ENCODE data around the gene GATD1.
A peak's percentile ranks its signal among the peaks of the same experiment; 100 is the strongest.
"Not testable (repeated sequence)": the region's sequence is repeated elsewhere in the genome, so short reads cannot be mapped to it uniquely, and the experiment has no call there.

The GATD1 gene

DNA sequence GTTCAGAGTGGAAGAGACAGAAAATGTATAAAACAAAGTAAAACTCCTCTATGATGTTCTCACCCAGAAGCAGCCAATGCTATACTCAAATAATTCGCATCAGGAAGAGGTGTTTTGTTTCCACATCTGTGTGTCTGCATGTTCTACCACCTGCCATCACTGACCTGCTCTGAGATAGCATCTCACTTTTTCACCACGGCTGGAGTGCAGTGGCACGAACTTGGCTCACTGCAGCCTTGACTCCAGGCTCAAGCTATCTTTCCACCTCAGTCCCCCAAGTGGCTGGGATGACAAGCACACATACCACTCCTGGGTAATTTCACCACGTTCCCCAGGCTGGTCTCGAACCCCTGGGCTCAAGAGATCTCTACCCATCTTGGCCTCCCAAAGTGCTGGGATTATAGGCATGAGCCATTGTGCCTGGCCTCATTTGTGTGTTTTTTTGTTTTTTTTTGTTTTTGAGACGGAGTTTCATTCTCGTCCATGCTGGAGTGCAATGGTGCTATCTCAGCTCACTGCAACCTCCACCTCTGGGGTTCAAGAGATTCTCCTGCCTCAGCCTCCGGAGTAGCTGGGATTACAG is 15.7 kb downstream of the GATD1 start:
- no peak for DNase-seq

DNA sequence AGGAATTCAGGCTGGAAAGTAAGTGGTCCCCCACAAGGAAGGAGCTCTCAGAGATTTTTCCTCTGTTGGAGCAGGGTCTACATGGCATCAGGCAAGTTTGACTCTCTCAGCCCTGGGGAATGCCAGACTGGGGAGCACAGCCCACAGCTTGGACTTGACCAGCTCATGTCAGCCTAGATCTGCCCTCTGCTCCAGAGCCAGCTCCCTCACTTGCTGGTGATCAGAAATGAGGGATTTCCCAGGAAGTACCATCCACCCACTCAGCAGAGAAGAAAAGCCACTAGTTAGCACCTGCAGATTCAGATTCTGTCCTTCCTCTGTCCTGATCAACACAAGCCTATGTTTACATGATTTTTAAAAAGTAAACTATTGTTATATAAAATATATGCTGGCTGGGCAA is 17.1 kb downstream of the GATD1 start:
- DNase-seq = no peak

DNA sequence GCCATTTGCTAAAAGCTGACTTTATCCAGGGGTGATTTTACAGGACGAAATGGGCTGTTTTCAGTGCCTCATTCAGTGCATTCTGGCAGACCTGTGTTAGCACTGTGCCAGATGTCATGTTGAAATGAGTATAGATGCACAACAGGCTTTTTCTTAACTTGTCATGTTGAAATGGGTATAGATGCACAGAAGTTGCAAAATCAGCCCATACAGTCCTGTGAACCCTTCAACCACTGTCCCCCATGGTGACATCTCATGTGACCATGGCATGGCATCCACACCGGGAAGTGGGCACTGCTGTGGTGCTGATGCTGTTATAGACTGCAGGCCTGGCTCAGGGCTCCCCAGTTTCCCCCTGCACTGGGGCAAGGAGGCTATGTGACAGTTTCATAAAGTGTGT is 27.6 kb downstream of the GATD1 start:
- no peak for DNase-seq

GRCh38 chr11:748007-748359 is 29.3 kb downstream of the GATD1 start:
- no peak for DNase-seq

DNA sequence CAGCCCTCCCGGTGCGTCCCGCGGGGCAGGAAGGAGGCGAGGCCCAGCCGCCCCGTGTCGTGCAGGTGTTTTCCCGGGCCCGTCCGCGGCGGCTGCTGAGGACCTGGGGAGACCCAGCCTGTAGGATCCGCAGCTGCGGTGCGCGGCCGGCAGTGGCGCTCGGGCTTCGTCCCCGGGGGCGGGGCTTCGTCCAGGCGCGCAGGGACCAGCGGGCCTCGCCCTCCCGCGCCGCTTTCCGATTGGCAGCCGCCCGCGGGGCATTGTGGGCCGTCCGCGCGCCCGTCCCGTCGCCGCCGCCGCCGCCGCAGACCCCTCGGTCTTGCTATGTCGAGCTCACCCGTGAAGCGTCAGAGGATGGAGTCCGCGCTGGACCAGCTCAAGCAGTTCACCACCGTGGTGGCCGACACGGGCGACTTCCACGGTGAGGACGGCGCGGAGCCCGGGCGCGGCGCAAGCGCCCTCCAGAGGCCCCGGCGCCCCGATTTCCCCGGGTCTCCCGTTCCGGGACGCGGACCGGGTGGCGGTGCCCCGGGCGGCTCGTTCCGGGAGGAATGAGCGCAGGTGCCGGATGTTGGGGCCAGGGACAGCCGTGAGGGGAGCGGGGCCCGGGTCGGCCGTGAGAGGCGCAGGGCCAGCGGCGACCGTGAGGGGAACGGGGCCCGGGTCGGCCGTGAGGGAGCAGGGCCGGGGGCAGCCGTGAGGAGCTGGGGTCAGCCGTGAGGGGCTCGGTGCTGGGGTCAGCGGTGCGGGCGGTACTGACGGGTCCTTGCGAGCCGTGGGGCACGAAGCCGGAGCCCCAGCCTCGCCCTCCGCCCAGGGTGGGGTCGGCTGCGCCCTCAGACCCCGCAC is 29.9 kb downstream of the GATD1 start, which contains the start of gene TALDO1:
Gene TALDO1, plus strand, starts transcription at position 307 of the 849 bp plus-strand sequence. Its CDS starts 18 bp downstream, at position 325.
- DNase-seq = peak; percentile 78

GRCh38 chr11:746289-747157 is 30.8 kb downstream of the GATD1 start:
- DNase-seq = no peak

DNA sequence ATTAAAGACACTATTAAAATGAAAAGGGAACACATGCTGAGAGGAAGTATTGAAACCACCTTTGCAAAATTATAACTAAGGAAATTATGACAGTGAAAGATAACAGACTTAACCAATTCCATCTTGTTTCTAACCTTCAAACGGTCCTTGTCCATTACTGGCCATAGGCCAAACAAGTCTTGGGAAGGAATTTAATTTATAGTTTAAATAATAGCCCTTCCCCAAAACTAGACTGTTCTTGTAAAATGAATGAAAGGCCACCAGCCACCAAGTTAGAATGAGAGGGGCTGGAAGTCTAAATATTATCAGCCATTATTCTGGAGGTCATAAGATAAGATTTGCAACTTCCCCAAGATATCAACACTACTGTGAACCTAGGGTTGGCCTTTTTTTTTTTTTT is 31.9 kb downstream of the GATD1 start:
- DNase-seq = no peak

GRCh38 chr11:742571-743201 is 34.6 kb downstream of the GATD1 start:
- no peak for DNase-seq

- no peak for DNase-seq
Measured at GRCh38 chr11:742156-742546, 35.1 kb downstream of the GATD1 start.

GRCh38 chr11:737899-738298 is 39.4 kb downstream of the GATD1 start:
- DNase-seq = not testable (repeated sequence)

DNA sequence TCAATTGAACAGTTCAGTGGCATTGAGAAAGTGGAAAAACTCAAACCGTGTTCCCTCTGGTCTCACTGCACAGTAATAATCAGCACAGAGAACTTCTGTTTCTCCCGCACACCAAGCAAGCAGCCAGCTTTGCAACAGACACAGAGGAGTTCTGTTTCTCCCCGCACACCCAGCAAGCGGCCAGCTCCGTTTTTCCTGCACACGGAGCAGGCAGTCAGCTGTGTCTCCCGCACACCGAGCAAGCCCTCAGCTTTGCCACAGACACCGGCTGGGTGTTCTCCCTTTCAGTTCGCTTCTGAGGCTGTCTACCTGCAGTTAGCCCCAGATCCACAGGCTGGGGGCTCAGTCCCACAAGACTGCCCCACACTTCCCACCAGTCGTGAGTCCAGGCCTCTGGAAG is 39.9 kb downstream of the GATD1 start:
- DNase-seq = no peak

DNA sequence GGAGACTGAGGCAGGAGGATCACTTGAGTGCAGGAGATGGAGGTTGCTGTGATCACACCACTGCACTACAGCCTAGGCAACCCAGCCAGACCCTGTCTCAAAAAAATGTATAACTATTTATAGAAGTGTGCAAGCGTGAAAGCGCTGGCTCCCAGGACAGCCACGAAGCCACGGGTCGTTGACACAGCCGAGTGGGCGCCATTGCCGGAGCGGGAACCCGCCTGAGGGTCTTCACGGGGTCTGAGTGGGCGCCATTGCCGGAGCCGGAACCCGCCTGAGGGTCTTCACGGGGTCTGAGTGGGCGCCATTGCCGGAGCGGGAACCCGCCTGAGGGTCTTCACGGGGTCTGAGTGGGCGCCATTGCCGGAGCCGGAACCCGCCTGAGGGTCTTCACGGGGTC is 42.7 kb downstream of the GATD1 start:
- DNase-seq = not testable (repeated sequence)

DNA sequence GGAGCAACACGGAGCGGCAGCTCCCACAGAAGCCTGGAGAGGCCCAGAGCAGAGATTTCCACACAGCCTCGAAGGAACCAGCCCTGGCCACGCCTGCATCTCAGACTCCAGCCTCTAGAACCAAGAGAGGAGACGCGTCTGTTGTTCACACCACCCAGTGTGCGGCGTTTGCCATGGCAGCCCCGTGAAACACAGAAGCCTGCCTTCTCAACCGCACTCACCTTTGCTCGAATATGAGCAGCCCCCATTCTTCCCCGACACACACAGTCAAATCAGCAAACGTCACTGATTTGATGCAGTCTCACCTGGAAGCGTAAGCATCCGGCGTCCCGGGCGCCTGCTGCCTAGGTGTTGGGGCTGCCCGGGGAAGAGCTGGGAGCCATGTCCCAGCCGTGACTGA is 44.2 kb downstream of the GATD1 start:
- no peak for DNase-seq

DNA sequence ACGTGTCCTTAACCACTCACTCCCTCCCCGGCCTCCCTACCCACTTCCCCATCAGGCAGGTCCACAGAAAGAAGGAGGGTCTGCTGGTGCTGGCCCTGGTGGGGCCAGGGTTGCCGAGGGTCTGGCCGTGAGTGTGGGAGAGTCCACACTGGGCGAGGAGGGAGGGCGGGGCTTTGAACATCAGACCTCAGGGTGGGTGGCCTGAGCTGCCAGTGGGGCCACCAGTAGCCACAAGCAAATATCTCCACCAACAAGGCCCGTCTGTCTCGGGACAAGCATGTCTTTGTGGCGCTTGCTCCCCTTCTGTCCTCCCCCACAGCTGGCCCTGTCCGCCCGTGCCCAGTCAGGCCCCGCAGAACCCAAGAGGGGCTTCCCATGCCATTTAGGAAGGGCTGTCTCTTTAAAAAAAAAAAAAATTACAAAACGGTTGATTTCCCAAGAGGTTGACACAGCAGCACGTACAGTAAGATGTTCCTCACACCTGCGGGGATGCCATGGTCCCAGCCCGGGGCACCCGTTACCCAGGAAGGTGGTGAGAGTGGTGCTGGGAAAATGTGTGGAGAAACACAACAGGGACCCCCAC is 47.7 kb downstream of the GATD1 start:
- no peak for DNase-seq

DNA sequence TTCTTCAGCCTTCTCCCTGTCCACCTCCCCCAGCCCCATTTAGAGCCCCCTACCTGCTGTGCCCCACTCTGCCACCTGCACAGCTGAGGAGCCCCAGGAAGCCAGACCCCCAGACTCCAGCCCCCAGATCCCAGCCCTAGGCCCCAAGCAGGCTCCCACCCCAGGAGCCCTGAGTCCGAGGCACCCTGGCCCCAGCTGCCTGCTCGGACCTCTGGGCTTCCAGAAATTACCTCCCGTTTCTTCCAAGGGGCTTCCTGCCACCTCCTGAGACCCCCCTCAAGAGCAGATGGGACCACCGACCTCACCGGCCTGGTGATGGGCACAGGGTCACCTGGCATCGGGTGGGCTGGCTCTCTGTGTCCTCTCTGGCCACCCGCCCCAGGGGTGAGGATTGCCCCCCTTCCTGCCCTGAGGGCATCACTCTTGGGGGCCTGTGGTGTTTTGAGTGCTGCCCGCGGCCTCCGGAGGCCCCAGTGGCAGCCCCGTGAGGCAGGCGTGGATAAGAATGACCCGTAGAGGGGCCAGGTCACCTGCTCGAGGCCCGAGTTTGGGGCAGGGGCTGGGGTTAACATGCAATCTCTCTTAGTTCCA is 48.3 kb downstream of the GATD1 start:
- no peak for DNase-seq

DNA sequence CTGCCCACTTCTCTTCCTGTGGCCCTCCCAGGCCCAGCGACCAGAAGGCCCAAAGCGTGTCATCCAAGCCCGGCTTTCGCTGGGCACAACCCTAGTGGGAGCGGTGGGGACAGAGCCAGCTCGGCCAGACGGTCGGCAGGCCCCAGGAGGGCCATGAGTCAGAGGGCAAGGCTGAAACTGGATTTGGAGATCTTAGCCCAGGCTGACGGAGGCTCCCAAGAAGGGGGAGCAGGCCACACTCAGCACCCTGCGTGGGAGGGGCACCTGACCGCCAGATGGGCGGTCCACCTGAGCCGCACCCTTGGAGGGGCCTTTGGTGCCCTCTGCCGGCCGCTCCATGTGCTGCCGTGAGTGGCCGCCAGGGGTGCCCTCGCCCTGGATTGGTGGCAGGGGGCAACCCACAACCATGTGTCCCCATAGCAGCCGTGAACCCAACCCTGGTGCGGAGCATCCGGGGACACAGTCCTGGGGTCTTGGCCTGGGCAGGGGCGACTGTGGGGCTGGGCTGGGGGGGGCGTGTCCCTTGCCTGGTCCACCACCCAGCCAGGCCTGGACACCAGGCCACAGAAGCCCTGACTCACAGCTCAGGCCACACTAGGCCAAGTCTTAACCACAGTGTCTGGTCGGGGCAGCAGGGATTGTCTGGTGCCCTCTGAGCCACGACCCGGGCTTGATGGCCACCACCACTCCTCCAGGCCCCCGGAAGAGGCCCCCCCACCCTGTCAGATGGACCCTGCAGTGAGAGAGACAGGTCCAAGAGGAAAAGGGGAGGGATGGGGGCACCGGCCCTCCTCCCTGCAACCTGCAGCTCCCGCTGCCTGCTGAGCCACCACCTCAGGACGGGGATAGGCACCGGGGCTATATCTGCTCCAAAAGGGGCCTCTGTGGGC is 49.2 kb downstream of the GATD1 start:
- DNase-seq = peak; percentile 53

DNA sequence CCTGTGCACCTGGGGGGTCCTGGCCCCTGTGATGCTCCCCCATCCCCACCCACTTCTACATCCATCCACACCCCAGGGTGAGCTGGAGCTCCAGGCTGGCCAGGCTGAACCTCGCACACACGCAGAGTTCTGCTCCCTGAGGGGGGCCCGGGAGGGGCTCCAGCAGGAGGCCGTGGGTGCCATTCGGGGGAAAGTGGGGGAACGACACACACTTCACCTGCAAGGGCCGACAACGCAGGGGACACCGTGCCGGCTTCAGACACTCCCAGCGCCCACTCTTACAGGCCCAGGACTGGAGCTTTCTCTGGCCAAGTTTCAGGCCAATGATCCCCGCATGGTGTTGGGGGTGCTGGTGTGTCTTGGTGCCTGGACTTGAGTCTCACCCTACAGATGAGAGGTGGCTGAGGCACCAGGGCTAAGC is 50.0 kb downstream of the GATD1 start:
- no peak for DNase-seq

DNA sequence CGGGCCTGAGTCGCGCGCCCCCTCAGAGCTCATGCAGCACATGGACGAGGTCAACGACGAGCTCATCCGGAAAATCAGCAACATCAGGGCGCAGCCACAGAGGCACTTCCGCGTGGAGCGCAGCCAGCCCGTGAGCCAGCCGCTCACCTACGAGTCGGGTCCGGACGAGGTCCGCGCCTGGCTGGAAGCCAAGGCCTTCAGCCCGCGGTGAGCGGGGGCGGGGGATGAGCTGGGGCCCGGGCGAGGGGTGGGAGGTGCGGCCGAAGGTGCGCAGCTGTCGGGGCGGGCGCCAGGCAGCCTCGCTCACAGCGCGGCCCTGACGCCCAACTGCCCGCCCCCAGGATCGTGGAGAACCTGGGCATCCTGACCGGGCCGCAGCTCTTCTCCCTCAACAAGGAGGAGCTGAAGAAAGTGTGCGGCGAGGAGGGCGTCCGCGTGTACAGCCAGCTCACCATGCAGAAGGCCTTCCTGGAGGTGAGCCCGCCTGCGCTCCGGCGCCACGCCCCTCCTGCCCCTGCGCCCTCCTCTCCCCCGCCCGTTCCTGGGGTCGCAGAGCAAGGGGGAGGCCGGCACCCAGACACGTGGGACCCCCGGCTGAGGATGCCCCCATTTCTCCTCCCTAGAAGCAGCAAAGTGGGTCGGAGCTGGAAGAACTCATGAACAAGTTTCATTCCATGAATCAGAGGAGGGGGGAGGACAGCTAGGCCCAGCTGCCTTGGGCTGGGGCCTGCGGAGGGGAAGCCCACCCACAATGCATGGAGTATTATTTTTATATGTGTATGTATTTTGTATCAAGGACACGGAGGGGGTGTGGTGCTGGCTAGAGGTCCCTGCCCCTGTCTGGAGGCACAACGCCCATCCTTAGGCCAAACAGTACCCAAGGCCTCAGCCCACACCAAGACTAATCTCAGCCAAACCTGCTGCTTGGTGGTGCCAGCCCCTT is 50.7 kb downstream of the GATD1 start:
- no peak for DNase-seq

DNA sequence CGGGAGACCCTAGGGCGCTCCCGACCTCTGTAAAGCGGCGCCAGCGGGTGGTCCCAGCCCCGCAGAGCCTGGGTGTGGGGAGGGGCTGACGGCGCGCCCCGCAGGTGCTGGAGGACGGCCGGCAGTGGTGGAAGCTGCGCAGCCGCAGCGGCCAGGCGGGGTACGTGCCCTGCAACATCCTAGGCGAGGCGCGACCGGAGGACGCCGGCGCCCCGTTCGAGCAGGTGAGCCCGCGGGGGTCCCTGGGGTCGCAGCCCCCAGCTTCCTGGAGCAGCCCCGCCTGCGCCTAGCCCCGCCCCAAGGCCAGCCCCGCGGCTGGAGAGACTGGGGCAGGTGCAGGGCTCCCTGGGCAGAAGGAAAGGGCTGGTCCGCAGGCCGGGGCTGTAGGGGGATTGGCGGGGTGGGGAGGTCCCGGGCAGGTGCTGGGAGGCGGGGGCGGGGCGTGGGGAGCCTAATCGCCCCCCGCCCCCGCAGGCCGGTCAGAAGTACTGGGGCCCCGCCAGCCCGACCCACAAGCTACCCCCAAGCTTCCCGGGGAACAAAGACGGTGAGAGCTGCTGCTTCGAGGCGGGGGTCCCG is 51.6 kb downstream of the GATD1 start:
- no peak for DNase-seq
